Panc1 (cell line): ENCODE data around the gene FAM131A.

Source experiments
- CTCF ChIP-seq: fragments of 450-650 bp; IDR thresholded peaks from 2 replicates; pipeline ENCODE4 v1.5.1; 2017; ENCODE audit warnings: mild to moderate bottlenecking
- POLR2AphosphoS5 ChIP-seq: IDR thresholded peaks from 2 replicates; pipeline ENCODE4 v1.6.1; 2012; ENCODE audit warnings: mild to moderate bottlenecking, low read depth, low read length, moderate library complexity
- SIN3A ChIP-seq: IDR thresholded peaks from 2 replicates; pipeline ENCODE4 v1.6.1; 2012; ENCODE audit warnings: low read depth, mild to moderate bottlenecking, low read length, moderate library complexity, borderline replicate concordance; ENCODE audit not compliant: insufficient read depth
- TCF7L2 ChIP-seq: IDR thresholded peaks from 2 replicates; pipeline ENCODE4 v1.6.1; 2011; ENCODE audit warnings: mild to moderate bottlenecking, low read depth, low read length, inconsistent platforms

- TF ChIP-seq CTCF = no peak
- TF ChIP-seq TCF7L2 = no peak
- TF ChIP-seq POLR2AphosphoS5 = no peak
- no peak for TF ChIP-seq SIN3A
These were observed 14.2 kb downstream of the FAM131A start for GRCh38 chr3:184351511-184352148.
